Loucy (cell line): Measurements from ENCODE around the gene ARHGAP31.

Experiments
- H2AFZ ChIP-seq: fragments of 200-600 bp; sonication (generic); 2 replicates; pipeline ENCODE4 v1.6.0; 2016; ENCODE audit warnings: antibody characterized with exemption, mild to moderate bottlenecking, low read length, moderate library complexity
- H3F3A ChIP-seq: fragments of 200-600 bp; 2 replicates; pipeline ENCODE4 v1.6.0; 2016; ENCODE audit warnings: antibody characterized with exemption, low read depth, mild to moderate bottlenecking
- H3K27me3 ChIP-seq: fragments of 200-600 bp; sonication (generic); 2 replicates; pipeline ENCODE4 v1.6.1; 2014; ENCODE audit warnings: low read length, mild to moderate bottlenecking; ENCODE audit not compliant: insufficient read depth, poor library complexity, severe bottlenecking
- H3K36me3 ChIP-seq: fragments of 200-600 bp; sonication (generic); 2 replicates; pipeline ENCODE4 v1.6.1; 2016; ENCODE audit warnings: low read length; ENCODE audit not compliant: insufficient read depth
- H3K4me1 ChIP-seq: fragments of 200-600 bp; sonication (generic); 2 replicates; pipeline ENCODE4 v1.5.1; 2014; ENCODE audit warnings: low read length, mild to moderate bottlenecking; ENCODE audit not compliant: insufficient read depth, poor library complexity, severe bottlenecking
- H3K4me2 ChIP-seq: fragments of 200-600 bp; sonication (generic); 2 replicates; pipeline ENCODE4 v1.6.0; 2014; ENCODE audit warnings: antibody characterized with exemption, low read length, low read depth, mild to moderate bottlenecking; ENCODE audit not compliant: poor library complexity, severe bottlenecking
- H3K4me3 ChIP-seq: fragments of 200-600 bp; sonication (generic); 2 replicates; pipeline ENCODE4 v1.5.1; 2014; ENCODE audit warnings: low read length, mild to moderate bottlenecking, mixed read lengths; ENCODE audit not compliant: poor library complexity, severe bottlenecking
- H3K79me2 ChIP-seq: fragments of 200-600 bp; sonication (generic); 2 replicates; pipeline ENCODE4 v1.6.1; 2014; ENCODE audit warnings: low read length; ENCODE audit not compliant: insufficient read depth
- H3K9ac ChIP-seq: fragments of 200-600 bp; sonication (generic); 2 replicates; pipeline ENCODE4 v1.6.0; 2014; ENCODE audit warnings: mild to moderate bottlenecking, low read depth, low read length, moderate library complexity; ENCODE audit not compliant: poor library complexity, severe bottlenecking
- H3K9me2 ChIP-seq: fragments of 200-600 bp; sonication (generic); replicated peaks from 2 replicates; pipeline ENCODE4 v1.6.1; 2016; ENCODE audit warnings: low read depth, low read length, mixed read lengths
- H3K9me3 ChIP-seq: fragments of 200-600 bp; sonication (generic); 2 replicates; pipeline ENCODE4 v1.6.1; 2014; ENCODE audit warnings: mild to moderate bottlenecking, antibody characterized with exemption, low read length, low read depth; ENCODE audit not compliant: insufficient read depth
- H4K20me1 ChIP-seq: fragments of 200-600 bp; sonication (generic); 2 replicates; pipeline ENCODE4 v1.6.0; 2014; ENCODE audit warnings: antibody characterized with exemption, low read length, mild to moderate bottlenecking; ENCODE audit not compliant: insufficient read depth, poor library complexity, severe bottlenecking
- EZH2phosphoT487 ChIP-seq: fragments of 200-600 bp; IDR thresholded peaks from 2 replicates; pipeline ENCODE4 v1.6.1; 2018; ENCODE audit warnings: antibody characterized with exemption, mild to moderate bottlenecking, moderate library complexity, borderline replicate concordance
- TF ChIP-seq, protein P1 (sequence below): fragments of 200-600 bp; sonication (generic); conservative IDR thresholded peaks from 2 replicates; pipeline ENCODE4 v1.5.1; 2014; ENCODE audit warnings: mild to moderate bottlenecking, antibody characterized with exemption, low read length

ARHGAP31 gene

DNA sequence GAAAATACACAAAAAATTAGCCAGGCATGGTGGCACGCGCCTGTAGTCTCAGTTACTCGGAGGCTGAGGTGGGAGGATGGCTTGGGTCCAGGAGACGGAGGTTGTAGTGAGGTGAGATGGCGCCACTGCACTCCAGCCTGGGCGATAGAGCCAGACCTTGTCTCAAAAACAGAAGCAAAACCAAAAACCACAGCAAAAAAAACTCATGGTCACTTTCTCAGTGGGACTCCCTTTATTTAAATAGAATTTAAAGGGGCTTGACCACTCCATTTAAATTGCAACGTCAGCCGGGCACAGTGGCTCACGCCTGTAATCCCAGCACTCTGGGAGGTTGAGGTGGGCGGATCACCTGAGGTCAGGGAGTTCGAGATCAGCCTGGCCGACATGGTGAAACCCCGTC, 32.8 kb downstream of the ARHGAP31 start:
- Histone ChIP-seq H3K9ac (no peak overlapping the region), H3F3A (peaks cover 4% of the 10 kb centered on the region; the same call in 1 of the 2 replicates), H3K79me2 (peaks cover 3% of the 10 kb centered on the region), H3K9me3 (no peaks in the 10 kb centered on the region), H2AFZ (no peak overlapping the region), H3K36me3 (no peaks in the 10 kb centered on the region), H3K9me2 (no peaks in the 10 kb centered on the region), H3K27me3 (no peaks in the 10 kb centered on the region), H3K4me2 (no peak overlapping the region), H4K20me1 (no peaks in the 10 kb centered on the region), H3K4me3 (no peak overlapping the region), H3K4me1 (peaks cover 11% of the 10 kb centered on the region)
- TF ChIP-seq, protein P1, sequence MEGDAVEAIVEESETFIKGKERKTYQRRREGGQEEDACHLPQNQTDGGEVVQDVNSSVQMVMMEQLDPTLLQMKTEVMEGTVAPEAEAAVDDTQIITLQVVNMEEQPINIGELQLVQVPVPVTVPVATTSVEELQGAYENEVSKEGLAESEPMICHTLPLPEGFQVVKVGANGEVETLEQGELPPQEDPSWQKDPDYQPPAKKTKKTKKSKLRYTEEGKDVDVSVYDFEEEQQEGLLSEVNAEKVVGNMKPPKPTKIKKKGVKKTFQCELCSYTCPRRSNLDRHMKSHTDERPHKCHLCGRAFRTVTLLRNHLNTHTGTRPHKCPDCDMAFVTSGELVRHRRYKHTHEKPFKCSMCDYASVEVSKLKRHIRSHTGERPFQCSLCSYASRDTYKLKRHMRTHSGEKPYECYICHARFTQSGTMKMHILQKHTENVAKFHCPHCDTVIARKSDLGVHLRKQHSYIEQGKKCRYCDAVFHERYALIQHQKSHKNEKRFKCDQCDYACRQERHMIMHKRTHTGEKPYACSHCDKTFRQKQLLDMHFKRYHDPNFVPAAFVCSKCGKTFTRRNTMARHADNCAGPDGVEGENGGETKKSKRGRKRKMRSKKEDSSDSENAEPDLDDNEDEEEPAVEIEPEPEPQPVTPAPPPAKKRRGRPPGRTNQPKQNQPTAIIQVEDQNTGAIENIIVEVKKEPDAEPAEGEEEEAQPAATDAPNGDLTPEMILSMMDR = no peak
- TF ChIP-seq EZH2phosphoT487 = no peak

DNA sequence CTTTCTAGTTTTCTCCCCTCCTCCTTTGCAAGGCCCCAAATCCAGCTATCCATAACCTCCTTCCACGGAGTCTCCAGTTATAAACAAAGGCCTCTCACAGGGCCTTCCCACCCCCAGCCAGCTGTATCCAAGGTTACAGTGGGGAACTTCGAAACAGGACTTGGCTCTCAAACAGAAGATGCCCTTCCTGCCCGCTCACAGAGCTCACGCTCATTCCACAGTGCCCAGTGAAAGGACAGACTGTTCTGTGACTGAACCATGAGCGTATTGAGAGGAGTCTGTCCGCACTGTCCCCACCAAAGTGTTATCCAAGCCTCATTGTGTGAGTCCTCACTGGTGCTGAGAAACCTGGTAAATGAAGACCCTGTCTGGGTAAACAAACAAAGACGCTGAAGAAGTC, 35.4 kb downstream of the ARHGAP31 start:
- no peaks in the 10 kb centered on the region for H3K9me3 ChIP-seq
- no peaks in the 10 kb centered on the region for H3F3A ChIP-seq
- no peak overlapping the region for H3K4me3 ChIP-seq
- no peaks in the 10 kb centered on the region for H3K36me3 ChIP-seq
- no peaks in the 10 kb centered on the region for H3K4me1 ChIP-seq
- H3K79me2 ChIP-seq = no peaks in the 10 kb centered on the region
- H4K20me1 ChIP-seq = no peaks in the 10 kb centered on the region
- no peaks in the 10 kb centered on the region for H3K9me2 ChIP-seq
- no peak overlapping the region for H3K4me2 ChIP-seq
- no peak for TF ChIP-seq EZH2phosphoT487
- TF ChIP-seq, protein P1 = no peak
- no peak overlapping the region for H2AFZ ChIP-seq
- H3K9ac ChIP-seq = no peak overlapping the region
- no peaks in the 10 kb centered on the region for H3K27me3 ChIP-seq

DNA sequence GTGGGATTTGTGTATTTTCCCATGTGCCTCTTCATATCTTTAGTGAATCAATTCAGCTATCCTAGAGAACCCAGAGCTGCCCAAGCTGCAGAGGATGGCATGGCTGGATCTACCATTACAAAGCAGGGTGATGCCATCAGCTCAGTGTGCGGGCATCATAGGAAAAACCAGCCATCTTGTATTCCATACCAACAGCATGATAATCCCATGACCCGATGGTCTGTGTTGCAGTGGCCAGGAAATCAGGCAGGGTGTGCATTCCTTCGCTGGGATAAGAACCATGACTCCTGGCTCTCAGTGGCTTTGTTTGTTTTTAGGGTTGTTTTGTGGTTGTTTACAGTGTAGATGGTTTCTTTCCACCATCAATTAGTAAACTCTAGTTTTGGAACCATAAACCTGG, 36.0 kb downstream of the ARHGAP31 start:
- Histone ChIP-seq H3K79me2 (no peaks in the 10 kb centered on the region), H3K4me1 (no peaks in the 10 kb centered on the region), H3K4me3 (no peak overlapping the region), H3K4me2 (no peak overlapping the region), H4K20me1 (no peaks in the 10 kb centered on the region), H3K36me3 (no peaks in the 10 kb centered on the region), H3K9me2 (no peaks in the 10 kb centered on the region), H3F3A (no peaks in the 10 kb centered on the region), H2AFZ (no peak overlapping the region), H3K27me3 (no peaks in the 10 kb centered on the region), H3K9me3 (no peaks in the 10 kb centered on the region), H3K9ac (no peak overlapping the region)
- no peak for TF ChIP-seq EZH2phosphoT487
- TF ChIP-seq, protein P1 = no peak
